Testis (tissue), 2 donors: Measurements from ENCODE around the gene DNAH12.

Experiments used
- POLR2A ChIP-seq: fragments of 450-650 bp; IDR thresholded peaks from one replicate; pipeline ENCODE4 v1.6.1; 2017; ENCODE audit warnings: antibody characterized with exemption, mild to moderate bottlenecking, moderate library complexity
- TF ChIP-seq, protein P1 (sequence below), 3 experiments: fragments of 450-650 bp in 2 of 3; fragments of 200-600 bp in 1 of 3; sonication (generic) in 1 of 3; IDR thresholded peaks; one replicate each; pipeline ENCODE4 v1.5.1; 2016 to 2019; ENCODE audit warnings: antibody characterized with exemption in 3 of 3, mild to moderate bottlenecking in 2 of 3, moderate library complexity in 1 of 3

GRCh38 chr3:57389271-57389670 is 154.9 kb downstream of the DNAH12 start:
- TF ChIP-seq, protein P1, sequence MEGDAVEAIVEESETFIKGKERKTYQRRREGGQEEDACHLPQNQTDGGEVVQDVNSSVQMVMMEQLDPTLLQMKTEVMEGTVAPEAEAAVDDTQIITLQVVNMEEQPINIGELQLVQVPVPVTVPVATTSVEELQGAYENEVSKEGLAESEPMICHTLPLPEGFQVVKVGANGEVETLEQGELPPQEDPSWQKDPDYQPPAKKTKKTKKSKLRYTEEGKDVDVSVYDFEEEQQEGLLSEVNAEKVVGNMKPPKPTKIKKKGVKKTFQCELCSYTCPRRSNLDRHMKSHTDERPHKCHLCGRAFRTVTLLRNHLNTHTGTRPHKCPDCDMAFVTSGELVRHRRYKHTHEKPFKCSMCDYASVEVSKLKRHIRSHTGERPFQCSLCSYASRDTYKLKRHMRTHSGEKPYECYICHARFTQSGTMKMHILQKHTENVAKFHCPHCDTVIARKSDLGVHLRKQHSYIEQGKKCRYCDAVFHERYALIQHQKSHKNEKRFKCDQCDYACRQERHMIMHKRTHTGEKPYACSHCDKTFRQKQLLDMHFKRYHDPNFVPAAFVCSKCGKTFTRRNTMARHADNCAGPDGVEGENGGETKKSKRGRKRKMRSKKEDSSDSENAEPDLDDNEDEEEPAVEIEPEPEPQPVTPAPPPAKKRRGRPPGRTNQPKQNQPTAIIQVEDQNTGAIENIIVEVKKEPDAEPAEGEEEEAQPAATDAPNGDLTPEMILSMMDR (IDR thresholded peaks at IDR 0.05) = no peak
- TF ChIP-seq POLR2A = no peak
